ENCODE results near the gene TP73. TPM values are rescaled to one million over a fixed set of nuclear protein-coding genes. Genes with fewer than 3 reads are reported as not detected.

TP73 gene
- total RNA-seq, 1 donor from 2014 or later, result 13.0 TPM

GRCh38 chr1:3662080-3662671, 9.9 kb downstream of the TP73 start:
- TF ChIP-seq, protein P1, sequence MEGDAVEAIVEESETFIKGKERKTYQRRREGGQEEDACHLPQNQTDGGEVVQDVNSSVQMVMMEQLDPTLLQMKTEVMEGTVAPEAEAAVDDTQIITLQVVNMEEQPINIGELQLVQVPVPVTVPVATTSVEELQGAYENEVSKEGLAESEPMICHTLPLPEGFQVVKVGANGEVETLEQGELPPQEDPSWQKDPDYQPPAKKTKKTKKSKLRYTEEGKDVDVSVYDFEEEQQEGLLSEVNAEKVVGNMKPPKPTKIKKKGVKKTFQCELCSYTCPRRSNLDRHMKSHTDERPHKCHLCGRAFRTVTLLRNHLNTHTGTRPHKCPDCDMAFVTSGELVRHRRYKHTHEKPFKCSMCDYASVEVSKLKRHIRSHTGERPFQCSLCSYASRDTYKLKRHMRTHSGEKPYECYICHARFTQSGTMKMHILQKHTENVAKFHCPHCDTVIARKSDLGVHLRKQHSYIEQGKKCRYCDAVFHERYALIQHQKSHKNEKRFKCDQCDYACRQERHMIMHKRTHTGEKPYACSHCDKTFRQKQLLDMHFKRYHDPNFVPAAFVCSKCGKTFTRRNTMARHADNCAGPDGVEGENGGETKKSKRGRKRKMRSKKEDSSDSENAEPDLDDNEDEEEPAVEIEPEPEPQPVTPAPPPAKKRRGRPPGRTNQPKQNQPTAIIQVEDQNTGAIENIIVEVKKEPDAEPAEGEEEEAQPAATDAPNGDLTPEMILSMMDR (IDR thresholded peaks at IDR 0.05; ENCODE audit: partially characterized antibody, unreplicated experiment), result no peak
- H3K9me3 Mint-ChIP-seq (ENCODE audit: unreplicated experiment), result peaks cover 11% of the 10 kb centered on the region
- H3K27me3 Mint-ChIP-seq (ENCODE audit: unreplicated experiment), result peaks cover 4% of the 10 kb centered on the region
- no peaks in the 10 kb centered on the region for H3K36me3 Mint-ChIP-seq (ENCODE audit: unreplicated experiment)
- DNase-seq, result peak; percentile 14
- H3K4me1 Mint-ChIP-seq (ENCODE audit: low read depth, unreplicated experiment), result peaks cover 25% of the 10 kb centered on the region
- no peak overlapping the region for H3K4me3 Mint-ChIP-seq (ENCODE audit: unreplicated experiment)
- no peak overlapping the region for H3K27ac Mint-ChIP-seq (ENCODE audit: unreplicated experiment)

- Mint-ChIP-seq H3K36me3 (ENCODE audit: unreplicated experiment) (no peaks in the 10 kb centered on the region), H3K27ac (ENCODE audit: unreplicated experiment) (no peak overlapping the region), H3K27me3 (ENCODE audit: unreplicated experiment) (peaks cover 1% of the 10 kb centered on the region), H3K4me3 (ENCODE audit: unreplicated experiment) (no peak overlapping the region), H3K4me1 (ENCODE audit: low read depth, unreplicated experiment) (peaks cover 22% of the 10 kb centered on the region), H3K9me3 (ENCODE audit: unreplicated experiment) (peaks cover 4% of the 10 kb centered on the region)
- TF ChIP-seq, protein P1 (IDR thresholded peaks at IDR 0.05; ENCODE audit: partially characterized antibody, unreplicated experiment), result no peak
- no peak for DNase-seq
Measured at GRCh38 chr1:3663999-3664699, 11.8 kb downstream of the TP73 start.

DNA sequence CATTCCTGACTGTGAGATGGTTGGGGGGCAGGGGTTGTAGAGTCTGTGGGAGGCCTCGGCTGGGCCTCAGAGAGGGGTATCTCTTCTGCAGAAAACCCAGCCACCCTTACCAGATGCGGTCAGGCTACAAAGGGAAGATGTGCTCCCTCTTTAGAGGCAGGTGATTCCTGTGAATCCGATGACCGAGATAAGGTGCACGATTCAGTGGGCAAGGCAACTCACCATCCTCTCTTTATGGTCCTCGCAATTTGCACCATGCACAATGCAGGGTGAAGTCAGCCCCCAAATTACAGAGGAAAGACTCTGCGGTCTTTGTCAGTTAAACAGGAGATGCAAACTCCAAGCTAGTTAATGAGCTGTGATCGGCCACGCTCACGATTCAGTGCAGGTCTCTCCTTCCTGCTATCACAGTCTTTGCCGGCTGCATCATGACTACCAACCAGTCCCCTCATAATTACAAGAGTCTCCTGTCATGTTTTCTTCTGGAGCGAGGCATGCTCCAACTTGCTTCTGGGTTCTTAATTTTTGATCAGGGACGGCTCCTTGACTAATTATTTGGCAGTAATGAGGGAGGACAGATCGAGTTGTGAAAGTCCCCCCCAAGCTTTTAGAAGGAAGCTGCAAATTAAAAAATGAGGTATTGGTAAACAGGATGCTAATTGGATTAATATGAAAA, 12.5 kb downstream of the TP73 start:
- TF ChIP-seq, protein P1 (IDR thresholded peaks at IDR 0.05; ENCODE audit: partially characterized antibody, unreplicated experiment), result no peak
- no peak overlapping the region for H3K27ac Mint-ChIP-seq (ENCODE audit: unreplicated experiment)
- H3K4me3 Mint-ChIP-seq (ENCODE audit: unreplicated experiment), result no peak overlapping the region
- H3K36me3 Mint-ChIP-seq (ENCODE audit: unreplicated experiment), result no peaks in the 10 kb centered on the region
- DNase-seq, result no peak
- peaks cover 21% of the 10 kb centered on the region for H3K4me1 Mint-ChIP-seq (ENCODE audit: low read depth, unreplicated experiment)
- peaks cover 4% of the 10 kb centered on the region for H3K9me3 Mint-ChIP-seq (ENCODE audit: unreplicated experiment)
- peaks cover 1% of the 10 kb centered on the region for H3K27me3 Mint-ChIP-seq (ENCODE audit: unreplicated experiment)

DNA sequence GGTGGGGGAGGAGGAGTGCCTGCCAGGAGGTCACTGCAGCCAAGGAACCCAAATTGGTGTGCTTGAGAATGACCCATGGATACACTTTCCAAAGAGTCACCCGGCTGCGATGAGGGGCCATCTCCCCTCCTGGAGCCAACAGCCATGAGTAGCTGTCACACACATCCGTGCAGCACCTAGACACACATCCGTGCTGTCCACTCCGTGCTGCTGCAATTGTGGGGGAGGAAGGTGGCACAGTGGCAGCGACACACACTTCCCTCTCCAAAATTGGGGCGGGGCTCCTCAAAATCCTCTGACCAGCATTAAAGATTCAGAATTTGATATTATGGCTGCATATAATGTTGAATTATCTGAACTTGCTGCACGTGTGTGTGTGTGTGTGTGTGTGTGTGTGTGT, 15.8 kb downstream of the TP73 start:
- peak; percentile 12 for DNase-seq

More for the DNA sequence above, 15.8 kb downstream of the TP73 start:
- Mint-ChIP-seq H3K27me3 (ENCODE audit: unreplicated experiment) (peaks cover under 1% of the 10 kb centered on the region), H3K4me3 (ENCODE audit: unreplicated experiment) (peak overlapping the region; percentile 18), H3K4me1 (ENCODE audit: low read depth, unreplicated experiment) (peaks cover 18% of the 10 kb centered on the region), H3K36me3 (ENCODE audit: unreplicated experiment) (no peaks in the 10 kb centered on the region), H3K27ac (ENCODE audit: unreplicated experiment) (peak overlapping the region; percentile 22), H3K9me3 (ENCODE audit: unreplicated experiment) (peaks cover 1% of the 10 kb centered on the region)
- TF ChIP-seq, protein P1 (IDR thresholded peaks at IDR 0.05; ENCODE audit: partially characterized antibody, unreplicated experiment), result no peak

All from glutamatergic neuron (in vitro differentiated cells).